ENCODE results near the gene PRR5L.

- TF ChIP-seq CTCF (IDR thresholded peaks at IDR 0.05; ENCODE audit: insufficient read depth, low read length, poor library complexity, severe bottlenecking) (no peak), EZH2phosphoT487 (conservative IDR thresholded peaks at IDR 0.05; ENCODE audit: low read length) (no peak)
Observed at GRCh38 chr11:36326524-36327419, 30.7 kb downstream of the PRR5L start.

Measured in SU-DHL-6 (cell line).